Body of pancreas (tissue), 4 donors: ENCODE data around the gene CD84. TPM values are rescaled to one million over a fixed set of nuclear protein-coding genes. Genes with fewer than 3 reads are reported as not detected.

Experiments
- ATAC-seq: fragments of 150-250 bp; one replicate; pipeline ENCODE4 v1.9.1; 2016
- DNase-seq, 4 donors: peaks; one replicate each; pipeline ENCODE4 v3.0.0-alpha.2; 2019
- H3K27ac ChIP-seq, 4 donors: fragments of 200-600 bp; sonication (generic); 1 replicate in 3 of 4; 2 replicates in 1 of 4; pipeline versions ENCODE4 v1.5.1 to v1.6.1; 2016 to 2019; ENCODE audit warnings: mild to moderate bottlenecking in 1 of 4, mixed read lengths in 1 of 4, moderate library complexity in 1 of 4
- H3K27me3 ChIP-seq, 2 donors: fragments of 200-600 bp; sonication (generic); one replicate each; pipeline ENCODE4 v1.6.0; 2016; ENCODE audit warnings: mild to moderate bottlenecking in 1 of 2
- H3K36me3 ChIP-seq, 2 donors: fragments of 200-600 bp; sonication (generic); replicated peaks in 1 of 2; 2 replicates each; pipeline ENCODE4 v1.5.1; 2016; ENCODE audit warnings: low read depth in 2 of 2; ENCODE audit not compliant: insufficient read depth in 1 of 2
- H3K4me1 ChIP-seq: fragments of 200-600 bp; sonication (generic); one replicate; pipeline ENCODE4 v1.6.0; 2016
- H3K4me3 ChIP-seq, 2 donors: fragments of 200-600 bp; sonication (generic); 1 replicate in 1 of 2; 2 replicates in 1 of 2; pipeline ENCODE4 v1.5.1; 2016 to 2019
- H3K9me3 ChIP-seq, 3 donors: fragments of 200-600 bp; sonication (generic); 1 replicate in 2 of 3; 2 replicates in 1 of 3; pipeline ENCODE4 v1.5.1; 2016
- CTCF ChIP-seq, 7 experiments: fragments of 450-650 bp in 4 of 7; fragments of 200-600 bp in 3 of 7; sonication (generic) in 3 of 7; IDR thresholded peaks; one replicate each; pipeline ENCODE4 v1.5.1; 2016 to 2019; ENCODE audit warnings: antibody characterized with exemption in 7 of 7
- POLR2A ChIP-seq, 3 donors: fragments of 450-650 bp; IDR thresholded peaks; one replicate each; pipeline ENCODE4 v1.6.1; 2016; ENCODE audit warnings: antibody characterized with exemption in 3 of 3, mild to moderate bottlenecking in 2 of 3
- whole genome bisulfite sequencing, 2 donors: methylation state at CpG; one replicate each; pipeline ENCODE4 v1.1.5; 2017; 5-methylcytosine and 5-hydroxymethylcytosine counted together
- intact Hi-C: fragments of 100-400 bp; cut with DNase I; formaldehyde crosslinking; loops from one replicate; pipeline ENCODE4 v1.15.1; 2023
- total RNA-seq, 2 donors: library from RNA; depleted of rRNA; stranded (reverse); fragments of >200 nt; gene quantifications; one replicate each; pipeline ENCODE4 v1.1.0, GENCODE V29; 2016

Gene CD84
- total RNA-seq, 2 donors from 2014 or later = 3.0 to 7.0 TPM

DNA sequence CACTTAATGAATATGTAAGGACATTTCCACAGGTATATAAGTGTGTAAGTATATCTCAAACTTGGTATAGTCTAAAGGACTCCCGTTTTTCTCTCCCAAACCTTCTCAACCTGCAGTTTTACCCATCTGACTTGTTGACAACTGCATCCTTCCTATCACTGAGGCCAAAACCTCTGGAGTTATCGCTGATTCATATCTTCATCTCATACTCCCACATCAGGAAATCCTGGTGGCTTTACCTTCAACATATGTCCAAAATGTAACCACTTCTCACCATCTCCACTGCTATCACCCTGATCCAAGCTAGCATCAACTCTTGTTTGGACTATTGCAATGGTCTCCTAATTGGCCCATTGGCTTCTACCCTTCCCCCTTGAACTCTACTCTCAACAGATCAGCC, 86.7 kb downstream of the CD84 start:
- intact Hi-C loops = no loop called here
- no peaks in the 10 kb centered on the region for H3K9me3 ChIP-seq
- H3K4me1 ChIP-seq = no peaks in the 10 kb centered on the region
- no peak for ATAC-seq
- TF ChIP-seq POLR2A (IDR thresholded peaks at IDR 0.05) = no peak
- TF ChIP-seq CTCF (IDR thresholded peaks at IDR 0.05) = no peak
- H3K36me3 ChIP-seq = no peaks in the 10 kb centered on the region
- no peak overlapping the region for H3K4me3 ChIP-seq
- no peak overlapping the region for H3K27ac ChIP-seq
- DNase-seq = no peak
- no peaks in the 10 kb centered on the region for H3K27me3 ChIP-seq
- 73 to 87% methylated on average over 2 of the region's 2 CpGs for WGBS, 2 donors

DNA sequence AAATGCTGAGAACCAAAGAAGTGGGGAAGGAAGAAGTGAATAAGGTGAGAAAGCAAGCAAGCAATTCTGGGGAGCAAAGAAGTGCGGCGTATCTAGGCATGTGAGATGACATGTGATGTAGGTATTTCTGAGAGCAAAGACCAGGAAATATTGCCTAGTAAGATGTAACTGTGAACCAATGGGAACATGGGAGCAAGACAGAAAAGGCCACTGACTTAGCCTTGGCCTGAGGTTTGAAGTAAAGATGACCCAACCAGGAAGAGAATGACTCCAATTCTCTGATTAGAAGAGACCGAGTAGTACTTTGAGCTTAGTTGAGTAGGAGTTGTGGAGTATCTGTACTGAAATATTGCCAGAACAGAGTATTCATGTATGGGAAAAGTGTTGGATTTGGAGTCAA, 87.3 kb downstream of the CD84 start:
- TF ChIP-seq CTCF (IDR thresholded peaks at IDR 0.05) (no peak), POLR2A (IDR thresholded peaks at IDR 0.05) (no peak)
- intact Hi-C loops = no loop called here
- no peak for ATAC-seq
- Histone ChIP-seq H3K4me3 (no peak overlapping the region), H3K36me3 (no peaks in the 10 kb centered on the region), H3K27me3 (no peaks in the 10 kb centered on the region), H3K4me1 (no peaks in the 10 kb centered on the region), H3K27ac (no peak overlapping the region), H3K9me3 (no peaks in the 10 kb centered on the region)
- WGBS, 2 donors = 91 to 93% methylated on average over 3 of the region's 3 CpGs
- DNase-seq = no peak

Other genes with a start within 250 kb of the CD84 start
- 10 to 100 TPM; 75.8 to 86.7 TPM for gene COPA, start 236.2 kb downstream of the CD84 start, total RNA-seq
- 10 to 100 TPM; 30.7 to 39.2 TPM for gene NCSTN, start 236.1 kb downstream of the CD84 start, total RNA-seq
- gene NHLH1, start 212.4 kb downstream of the CD84 start, total RNA-seq = not detected
- 1 to 10 TPM; 3.6 to 7.8 TPM for gene VANGL2, start 178.9 kb downstream of the CD84 start, total RNA-seq
- gene SLAMF6, start 56.2 kb downstream of the CD84 start, total RNA-seq = under 1 TPM; 0.52 to 0.99 TPM
- gene SLAMF1, start 67.5 kb upstream of the CD84 start, total RNA-seq = not detected
- gene CD48, start 132.3 kb upstream of the CD84 start, total RNA-seq = 1 to 10 TPM; 2.3 to 5.7 TPM
- 1 to 10 TPM in 1 of 2 donors, under 1 TPM in 1; 0.26 to 1.3 TPM for gene SLAMF7, start 159.8 kb upstream of the CD84 start, total RNA-seq
- gene LY9, start 216.7 kb upstream of the CD84 start, total RNA-seq = 1 to 10 TPM in 1 of 2 donors, under 1 TPM in 1; 0.33 to 1.6 TPM